ENCODE measurements around the gene NOL4L. TPM values are rescaled to one million over a fixed set of nuclear protein-coding genes. Genes with fewer than 3 reads are reported as not detected.

The NOL4L gene
- polyA plus RNA-seq, 5 donors: 31.0 to 41.4 (median 39.2) TPM

DNA sequence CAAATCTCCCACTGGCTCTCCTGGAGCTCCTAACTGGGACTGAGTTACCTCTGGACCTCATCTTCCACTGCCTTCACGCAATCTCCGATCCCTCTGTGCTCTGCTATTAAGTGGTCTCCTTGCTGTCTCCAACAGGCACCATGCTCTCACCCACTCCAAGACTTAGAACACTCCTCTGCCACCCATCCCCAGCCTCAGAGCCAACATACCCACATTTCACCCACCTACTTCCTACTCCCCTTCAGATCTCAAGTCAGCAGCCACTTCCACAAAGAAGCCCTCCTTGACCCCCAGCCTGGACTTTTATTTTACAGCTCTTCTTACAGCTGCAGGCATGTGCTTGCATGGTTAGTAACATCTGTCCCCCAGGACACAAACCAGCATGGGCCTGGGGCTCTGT, 29.6 kb upstream of the NOL4L start:
- no peak for DNase-seq

DNA sequence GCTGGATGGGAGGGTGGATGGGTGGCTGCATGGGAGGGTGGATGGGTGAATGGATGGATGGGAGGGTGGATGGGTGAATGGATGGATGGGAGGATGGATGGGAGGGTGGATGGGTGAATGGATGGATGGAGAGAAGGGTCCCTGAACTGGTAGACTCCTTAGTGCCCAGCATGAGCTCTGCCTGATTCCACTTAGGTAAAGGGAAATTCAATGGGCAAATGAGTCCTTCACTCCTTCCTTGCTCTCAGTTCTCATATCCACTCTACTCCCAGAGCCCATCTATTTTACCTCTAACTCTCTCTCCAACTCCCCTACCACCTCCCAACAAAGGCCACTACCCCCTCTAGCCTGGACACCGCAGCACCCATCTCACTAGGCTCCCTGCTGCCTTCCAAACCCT, 29.2 kb upstream of the NOL4L start:
- no peak for DNase-seq

DNA sequence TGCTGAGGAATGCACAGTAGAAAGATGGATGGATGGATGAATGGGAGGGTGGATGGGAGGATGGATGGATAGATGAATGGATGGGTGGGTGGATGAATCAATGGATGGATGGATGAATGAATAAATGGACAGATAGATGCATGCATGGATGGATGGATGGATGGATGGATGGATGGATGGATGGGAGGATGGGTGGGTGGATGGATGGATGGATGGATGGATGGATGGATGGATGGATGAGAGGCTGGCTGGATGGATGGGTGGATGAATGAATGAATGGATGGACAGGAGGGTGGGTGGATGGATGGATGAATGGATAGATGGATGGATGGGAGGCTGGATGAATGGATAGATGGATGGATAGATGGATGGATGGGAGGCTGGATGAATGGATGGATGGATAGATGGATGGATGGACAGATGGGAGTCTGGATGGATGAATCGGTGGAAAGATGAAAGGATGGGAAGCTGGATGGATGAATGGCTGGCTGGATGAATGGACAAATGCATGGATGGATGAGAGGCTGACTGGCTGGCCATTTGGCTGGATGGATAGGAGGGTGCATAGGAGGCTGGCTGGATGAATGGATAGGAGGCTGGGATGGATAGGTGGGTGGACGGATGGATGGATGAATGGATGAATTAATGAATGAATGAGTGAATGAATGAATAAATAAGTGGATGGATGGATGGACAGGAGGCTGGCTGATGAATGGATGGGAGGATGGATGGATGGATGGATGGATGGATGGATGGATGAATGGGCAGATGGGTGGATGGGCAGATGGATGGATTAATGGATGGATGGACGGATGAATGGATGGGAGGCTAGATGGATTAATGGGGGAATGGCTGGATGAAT, 28.3 kb upstream of the NOL4L start:
- no peak for DNase-seq

DNA sequence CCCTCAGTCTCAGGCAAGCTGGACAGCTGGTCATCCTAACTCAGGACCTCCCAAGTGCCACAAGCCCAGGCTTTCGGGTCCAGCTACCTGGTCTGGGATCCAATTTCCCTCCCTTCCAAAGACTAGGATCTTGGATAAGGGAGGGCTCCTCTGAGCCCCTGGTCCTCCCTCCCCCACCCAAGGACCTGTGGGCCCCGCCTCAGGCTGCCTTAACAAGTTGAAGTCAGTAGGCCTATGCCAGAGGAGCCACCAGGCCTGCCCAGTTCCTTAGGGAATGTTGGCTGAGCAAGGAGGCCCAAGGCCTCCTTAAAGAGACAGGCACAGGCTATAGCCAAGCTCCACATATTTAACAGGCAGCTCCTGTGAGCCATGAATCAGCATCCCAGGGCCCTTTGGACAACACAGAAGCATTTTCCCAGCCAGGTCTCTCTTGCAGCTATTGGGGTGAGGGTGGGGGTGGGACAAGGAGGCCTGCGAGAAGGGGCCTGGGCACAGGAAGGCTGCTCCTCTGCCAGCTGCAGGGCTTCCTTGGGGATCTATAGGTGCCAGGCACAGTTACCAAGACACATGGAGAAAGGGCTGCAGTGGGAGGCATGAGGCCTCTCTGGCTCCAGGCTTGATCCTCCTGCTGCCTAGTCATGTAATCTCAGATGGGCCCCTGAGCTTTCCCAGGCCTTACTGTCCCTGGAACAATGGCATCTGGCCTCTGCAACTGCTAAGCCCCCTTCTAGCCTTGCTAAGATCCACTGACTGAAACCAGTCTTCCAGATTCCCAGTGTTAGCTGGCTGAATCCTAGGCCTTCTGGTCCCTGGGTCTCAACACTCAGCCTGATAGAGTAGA, 27.4 kb upstream of the NOL4L start:
- DNase-seq: no peak

DNA sequence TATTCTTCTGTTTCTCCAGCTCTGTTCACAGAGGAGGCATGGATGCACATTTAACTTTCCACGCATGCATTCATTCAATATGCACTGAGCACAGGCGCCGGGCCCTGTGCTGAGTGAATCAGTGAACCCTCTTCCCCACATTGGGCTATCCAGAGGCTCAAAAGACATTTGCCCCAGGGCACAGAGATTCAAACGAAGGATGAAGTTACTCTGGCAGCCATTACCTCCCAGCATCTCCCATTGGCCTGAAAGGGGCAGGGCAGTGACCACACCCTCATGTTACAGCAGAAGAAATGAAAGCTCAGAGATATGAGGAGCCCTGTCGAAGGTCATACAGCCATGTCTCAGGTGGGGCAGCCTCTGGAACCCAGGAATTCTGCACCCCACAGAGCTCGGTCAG, 26.7 kb upstream of the NOL4L start:
- DNase-seq: no peak

DNA sequence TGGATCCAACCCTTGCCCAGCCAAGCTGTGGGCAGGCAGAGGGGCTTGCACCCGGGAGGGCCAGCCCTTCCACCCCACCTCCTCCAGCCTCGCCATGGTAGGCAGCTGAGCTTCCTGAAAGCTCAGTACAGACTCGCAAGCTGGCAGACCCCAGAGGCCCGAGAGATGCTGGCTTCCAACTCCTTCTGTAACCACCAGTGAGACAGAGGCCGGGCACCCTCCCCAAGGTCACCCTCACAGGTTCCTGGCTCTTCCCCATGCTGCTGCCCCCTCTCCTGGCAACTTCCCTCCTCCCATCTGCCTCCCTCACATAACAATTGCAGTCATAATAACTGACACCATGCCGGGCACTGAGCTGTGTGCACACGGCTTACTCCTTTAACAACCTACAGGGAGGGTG, 26.2 kb upstream of the NOL4L start:
- no peak for DNase-seq

DNA sequence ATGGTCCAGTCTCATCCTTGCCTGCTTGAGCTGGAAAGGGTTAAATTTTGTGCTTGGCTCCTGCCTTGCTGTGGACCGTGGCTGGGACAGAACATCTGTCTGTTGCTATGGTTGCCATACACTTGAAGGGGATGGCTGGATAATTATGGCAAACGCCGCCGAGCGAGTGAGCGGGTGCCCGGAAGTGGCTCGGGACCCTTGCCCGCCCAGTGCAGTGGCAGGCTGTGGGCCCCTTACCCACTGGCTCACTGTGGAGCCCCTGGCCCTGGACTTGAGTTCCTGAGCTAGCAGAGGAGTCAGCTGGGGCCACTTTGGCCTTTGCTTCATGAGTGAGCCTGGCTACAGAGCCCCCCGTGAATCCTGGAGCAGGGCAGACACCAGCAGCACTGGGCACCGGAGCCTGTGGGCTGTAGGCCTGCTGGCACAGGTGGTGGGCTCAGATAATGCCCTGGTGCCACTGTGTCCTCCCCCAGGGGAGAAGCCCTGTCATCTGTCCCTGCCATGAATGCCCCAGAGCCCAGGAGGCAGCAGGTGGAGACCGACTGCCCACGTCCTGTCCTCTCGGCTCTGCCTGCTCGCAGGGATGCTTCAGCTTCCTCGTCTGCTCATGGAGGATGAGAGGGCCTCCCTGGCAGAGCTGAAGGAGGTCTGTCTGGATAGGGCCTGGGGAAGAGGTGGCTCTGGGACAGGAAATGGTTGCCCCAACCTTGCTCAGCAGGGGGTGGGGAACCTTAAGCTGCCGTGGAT, 25.5 kb upstream of the NOL4L start:
- DNase-seq: peak in 1 of 2 donors; percentile 19

DNA sequence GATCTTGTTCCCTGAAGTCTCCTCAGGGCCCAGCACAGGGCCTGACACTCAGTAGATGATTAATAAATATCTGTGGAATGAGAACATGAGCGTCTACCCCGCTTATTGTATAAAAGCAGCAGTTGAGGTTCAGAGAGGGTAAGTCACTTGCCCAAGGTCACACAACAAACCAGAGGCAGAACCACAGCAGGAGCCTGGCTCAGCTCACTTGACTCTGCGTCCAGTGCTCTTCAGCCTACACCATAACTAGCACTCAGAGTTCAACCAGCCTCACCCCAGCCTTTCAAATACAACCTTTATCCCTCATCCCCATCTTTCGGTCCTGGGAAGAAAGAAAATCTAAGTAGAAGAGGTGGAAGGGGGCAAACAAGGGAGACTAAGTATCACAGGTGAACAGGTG, 24.9 kb upstream of the NOL4L start:
- no peak for DNase-seq

DNA sequence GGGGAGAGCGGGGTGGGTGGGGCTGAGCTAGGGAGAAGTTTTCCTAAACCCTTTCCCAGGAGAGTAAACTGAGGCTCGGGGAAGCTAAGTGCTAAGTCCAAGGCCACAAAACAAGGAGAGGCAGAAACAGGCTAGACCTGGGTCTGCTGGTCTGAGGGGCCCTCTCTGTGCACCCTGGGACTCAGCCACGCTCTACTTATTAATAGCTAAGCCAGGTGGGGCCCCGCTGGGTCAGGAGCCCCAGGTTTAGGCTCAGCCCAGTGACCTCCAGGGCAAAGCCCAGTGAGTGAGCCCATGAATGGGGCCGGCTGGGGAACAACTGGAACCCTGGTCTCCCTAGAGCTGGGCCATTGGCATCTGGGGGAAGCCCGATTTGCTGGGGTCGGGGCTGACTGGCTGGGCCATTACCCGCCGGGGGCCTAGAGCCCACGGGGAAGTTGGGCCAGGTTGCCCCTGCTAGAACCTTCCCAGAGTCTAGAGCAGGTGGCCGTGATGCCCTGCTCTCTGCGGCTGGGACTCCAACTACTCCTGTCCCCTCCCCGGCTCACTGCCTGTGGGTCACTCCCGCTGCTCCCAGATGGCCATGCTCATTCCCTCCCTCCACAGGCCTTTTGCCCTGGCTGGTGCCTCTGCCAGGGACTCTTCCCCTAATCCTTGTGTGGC, 24.1 kb upstream of the NOL4L start:
- DNase-seq: no peak

DNA sequence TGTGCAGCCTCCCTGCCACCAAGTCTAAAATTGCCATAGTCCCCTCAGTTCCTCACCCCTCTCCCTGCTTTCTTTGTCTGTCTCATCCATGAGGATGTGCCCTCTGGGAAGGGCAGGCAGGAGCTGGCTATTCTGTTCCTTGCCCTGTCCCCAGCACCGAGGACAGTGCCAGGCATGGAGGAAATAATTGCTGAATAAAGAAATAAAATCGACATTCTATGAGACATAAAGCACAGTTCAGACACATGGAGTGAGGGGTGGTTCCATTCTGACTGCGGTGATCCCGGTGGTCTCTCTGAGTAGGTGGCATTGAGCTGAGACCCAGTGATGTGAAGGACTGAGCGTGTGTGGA, 23.5 kb upstream of the NOL4L start:
- DNase-seq: no peak

DNA sequence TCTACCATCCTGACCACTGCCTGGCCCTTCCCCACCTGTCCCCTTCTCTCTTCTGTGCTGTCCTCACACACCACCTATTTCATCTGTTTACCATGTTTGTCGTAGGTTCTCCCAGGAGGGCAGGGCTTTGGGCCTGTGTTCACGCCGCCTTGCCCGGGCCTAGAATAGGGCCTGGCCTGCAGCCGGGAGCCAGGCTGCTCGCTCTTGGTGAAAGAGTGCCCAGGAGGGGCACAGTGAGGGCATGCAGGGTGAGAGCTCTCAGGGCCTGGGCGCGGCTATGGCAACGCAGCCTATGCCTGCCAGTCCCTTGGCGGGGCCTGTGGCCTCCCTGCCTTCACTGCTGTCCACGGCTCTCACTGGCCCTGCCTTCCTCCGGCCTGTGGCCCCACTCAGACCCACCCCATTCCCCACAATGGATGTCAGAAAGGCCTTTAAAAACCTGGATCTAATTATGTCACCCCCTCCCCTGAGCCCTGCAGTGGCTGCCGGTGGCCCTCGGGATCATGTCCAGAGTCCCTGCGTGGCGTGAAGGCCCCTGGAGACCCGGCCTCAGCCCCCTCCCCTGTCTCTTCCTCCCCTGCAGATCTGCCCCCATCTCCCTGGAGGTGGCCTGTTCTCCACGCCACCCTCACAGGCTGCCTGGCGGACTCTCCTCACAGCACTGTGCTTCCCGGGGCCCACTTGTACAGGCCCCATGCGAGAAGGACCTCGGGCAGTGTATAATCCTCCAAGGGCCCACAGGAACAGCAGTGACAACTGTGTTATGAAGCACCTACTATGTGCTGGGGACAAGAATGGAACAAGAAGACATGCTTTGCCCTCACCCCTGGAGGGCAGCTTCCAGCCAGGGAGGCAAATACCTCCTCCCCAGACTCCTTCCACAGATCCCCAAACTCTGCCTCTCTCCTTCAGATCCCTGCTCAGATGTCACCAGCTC, 22.9 kb upstream of the NOL4L start:
- no peak for DNase-seq

DNA sequence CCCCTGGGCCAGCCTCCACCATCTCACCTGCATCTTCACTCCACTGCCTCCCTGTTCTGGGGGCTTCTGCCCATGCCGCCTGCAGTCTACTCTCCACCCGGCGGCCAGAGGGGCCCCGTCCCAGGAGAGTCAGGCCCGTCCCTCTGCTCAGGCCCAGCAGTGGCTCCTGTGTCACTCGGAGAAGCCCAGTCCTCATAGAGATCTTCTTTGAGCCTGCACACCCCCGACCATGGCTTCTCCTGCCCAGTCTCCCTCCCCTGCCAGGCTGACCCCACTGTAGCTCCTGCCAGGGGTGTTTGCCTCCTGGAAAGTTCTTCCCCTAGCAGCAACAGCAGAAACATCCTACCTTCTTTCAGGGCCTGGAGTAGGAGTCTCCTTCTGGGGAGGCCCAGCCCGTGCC, 22.2 kb upstream of the NOL4L start:
- DNase-seq: no peak

DNA sequence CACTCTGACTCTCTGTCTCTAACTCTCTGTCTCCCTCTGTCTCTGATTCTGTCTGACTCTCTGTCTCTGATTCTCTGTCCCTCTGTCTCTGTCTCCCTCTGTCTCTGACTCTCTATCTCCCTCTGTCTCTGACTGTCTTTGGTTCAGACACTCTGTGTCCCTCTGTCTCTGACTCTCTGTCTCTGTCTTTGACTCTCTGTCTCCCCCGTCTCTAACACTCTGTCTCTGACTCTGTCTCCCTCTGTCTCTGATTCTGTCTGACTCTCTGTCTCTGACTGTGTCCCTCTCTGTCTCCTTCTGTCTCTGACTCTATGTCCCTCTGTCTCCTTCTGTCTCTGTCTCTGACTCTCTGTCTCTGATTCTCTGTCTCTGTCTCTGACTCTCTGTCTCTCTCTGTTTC, 21.7 kb upstream of the NOL4L start:
- DNase-seq: no peak

DNA sequence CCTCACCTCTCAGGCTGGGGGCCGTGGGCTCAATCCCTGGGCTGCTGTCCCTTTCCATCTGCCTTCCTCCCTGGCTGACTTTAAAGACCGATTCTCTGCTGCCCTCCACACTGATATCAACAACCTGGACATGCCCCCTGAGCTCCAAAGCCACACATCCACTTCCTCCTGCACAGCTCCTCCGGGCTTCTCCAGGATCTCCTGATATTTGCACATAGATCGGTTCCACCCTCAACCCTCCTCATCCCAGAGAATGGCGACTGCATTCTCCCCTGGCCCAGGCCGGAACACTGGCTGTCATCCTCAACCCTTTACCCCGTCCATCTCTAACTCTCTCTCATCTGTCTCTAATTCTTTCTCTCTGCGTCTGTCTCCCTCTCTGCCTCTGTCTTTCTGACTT, 21.0 kb upstream of the NOL4L start:
- DNase-seq: no peak

DNA sequence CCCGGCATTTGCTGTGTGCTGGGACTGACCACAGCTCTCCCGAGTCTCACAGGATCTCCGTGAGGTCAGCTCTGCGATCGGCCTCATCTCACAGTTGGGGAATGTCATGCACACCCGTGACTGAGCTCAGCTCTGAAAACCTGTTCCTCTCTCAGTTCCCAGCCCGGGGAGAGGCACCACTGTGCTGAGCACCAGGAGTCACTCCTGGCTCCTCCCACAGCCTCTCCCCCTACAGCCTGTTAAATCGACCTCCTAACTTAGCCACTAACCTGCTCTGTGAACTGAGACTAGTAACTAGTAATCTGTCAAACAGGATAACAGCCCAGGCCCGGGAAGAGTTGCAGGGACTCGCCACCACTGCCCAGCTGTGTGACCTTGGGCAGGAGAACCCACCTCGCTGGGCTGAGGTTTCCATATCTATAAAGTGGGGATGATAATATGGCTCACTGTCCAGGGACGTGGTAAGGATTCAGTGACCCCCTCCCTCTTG, 20.1 kb upstream of the NOL4L start:
- DNase-seq: no peak

DNA sequence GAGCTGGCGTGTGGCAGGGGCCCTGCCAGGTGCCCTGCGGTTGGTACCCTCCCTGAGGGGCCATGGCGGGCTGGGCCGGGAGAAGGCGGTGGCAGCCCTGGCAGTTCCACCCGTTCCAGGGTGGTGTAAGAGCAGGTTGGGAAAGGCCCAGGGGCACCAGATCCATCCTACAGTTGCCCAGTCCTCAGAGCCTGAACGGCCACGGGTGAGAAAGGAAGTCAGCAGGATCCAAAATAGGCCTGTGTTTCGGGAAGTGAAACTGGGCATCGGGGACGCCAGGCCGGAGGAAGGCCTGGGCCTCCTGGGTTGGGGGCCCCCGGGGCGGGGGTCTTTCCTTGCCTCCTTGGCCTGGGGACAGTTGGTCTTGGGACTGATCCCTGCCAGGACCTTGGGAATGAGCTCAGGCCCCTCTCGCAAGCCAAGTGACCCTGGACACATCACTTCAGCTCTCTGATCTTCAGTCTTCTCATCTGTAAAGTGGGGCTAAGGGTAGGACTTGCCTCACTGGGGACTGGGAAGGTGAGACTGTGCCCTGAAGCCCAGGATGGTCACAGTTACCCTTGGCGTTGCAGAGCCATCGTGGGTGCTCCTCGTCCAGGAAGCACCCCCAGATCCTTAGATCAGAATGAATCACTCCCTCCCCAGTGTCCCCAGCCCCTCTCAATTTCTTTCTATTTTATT, 18.1 kb upstream of the NOL4L start:
- DNase-seq: no peak

DNA sequence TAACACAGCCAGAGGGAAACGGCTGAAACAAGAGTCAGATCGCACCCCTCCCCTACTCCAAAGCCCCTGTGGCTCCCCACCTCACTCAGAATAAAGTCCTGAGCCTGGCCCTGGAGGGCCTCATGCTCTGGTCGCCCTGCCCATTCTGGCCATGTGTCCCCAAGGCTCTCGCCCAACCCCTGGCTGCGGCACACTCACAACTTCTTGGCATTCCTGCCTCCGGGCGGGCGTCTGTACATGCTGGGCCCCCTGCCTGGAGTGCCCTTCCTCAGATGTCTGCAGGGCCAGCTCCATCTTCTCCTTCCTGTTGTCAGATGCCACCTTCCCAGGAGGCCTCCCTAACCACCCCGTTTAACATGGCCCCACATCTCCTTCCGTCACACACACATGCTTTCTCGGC, 17.1 kb upstream of the NOL4L start:
- no peak for DNase-seq

DNA sequence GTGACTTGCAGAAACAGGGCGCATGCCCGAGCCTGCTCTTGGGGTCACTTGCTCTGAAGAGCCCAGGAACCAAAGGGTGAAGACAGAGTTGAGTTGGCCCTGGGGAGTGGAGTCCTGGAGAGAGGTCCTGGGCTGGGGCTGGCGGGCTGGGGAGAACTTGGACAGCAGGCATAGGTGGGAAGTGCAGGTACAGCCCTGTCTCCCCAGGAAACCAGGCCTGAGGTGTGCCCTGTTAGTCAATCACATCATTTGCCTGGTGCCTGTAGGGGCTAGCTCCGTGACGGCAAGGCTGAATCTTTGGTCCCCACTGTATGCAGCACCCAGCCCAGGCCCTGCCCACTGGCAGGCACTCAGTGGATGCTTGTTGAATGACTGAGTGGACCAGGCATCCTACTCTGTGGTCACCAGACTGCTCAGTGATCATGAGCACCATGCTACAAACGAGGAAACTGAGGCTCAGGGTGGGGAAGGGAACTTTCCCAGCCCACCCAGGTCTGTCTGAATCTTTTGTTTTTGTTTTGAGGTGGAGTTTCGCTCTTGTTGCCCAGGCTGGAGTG, 15.6 kb upstream of the NOL4L start:
- no peak for DNase-seq

DNA sequence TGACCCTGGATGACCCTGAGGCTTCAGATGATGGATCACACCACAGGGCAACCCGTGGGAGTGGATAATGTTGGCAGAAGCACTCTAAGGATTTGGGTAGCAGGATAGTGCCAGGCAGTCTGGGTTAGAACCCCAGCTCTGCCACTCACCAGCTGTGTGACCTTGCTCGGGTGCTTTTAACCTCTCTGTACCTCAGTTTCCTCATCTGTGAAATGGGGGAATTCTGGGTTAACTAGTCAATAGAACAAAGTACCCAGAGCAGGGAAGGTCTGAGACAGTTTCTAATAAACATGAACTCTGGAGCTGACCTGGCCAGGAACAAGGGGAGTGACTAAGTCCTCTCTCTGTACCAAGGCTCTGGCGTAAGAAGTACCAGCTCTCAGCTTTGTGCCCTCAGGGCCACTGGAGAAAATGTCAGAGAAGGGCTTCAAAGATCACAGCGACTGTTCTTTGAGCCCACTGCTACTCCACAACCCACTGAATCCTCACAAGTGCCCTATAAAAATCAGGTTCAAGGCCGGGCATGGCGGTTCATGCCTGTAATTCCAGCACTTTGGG, 14.7 kb upstream of the NOL4L start:
- no peak for DNase-seq

Measured in right lung (tissue), 5 donors.